HG02623 (cell line): ENCODE data around the gene CNGB1.
"Not testable (repeated sequence)": the region's sequence is repeated elsewhere in the genome, so short reads cannot be mapped to it uniquely, and the experiment has no call there.

Experiments used
- ATAC-seq: cut with Tn5 transposase; IDR thresholded peaks from one replicate; pipeline ENCODE4 v1.9.1; 2021; ENCODE audit warnings: moderate library complexity; ENCODE audit not compliant: unreplicated experiment

The CNGB1 gene

GRCh38 chr16:57892447-57893096 is 78.4 kb downstream of the CNGB1 start:
- no peak for ATAC-seq

GRCh38 chr16:57892041-57892440 is 78.9 kb downstream of the CNGB1 start:
- no peak for ATAC-seq

GRCh38 chr16:57890752-57891111 is 80.2 kb downstream of the CNGB1 start:
- ATAC-seq: no peak

GRCh38 chr16:57889960-57890751 is 80.8 kb downstream of the CNGB1 start:
- ATAC-seq: no peak

- no peak for ATAC-seq
Observed at GRCh38 chr16:57889522-57889921, 81.4 kb downstream of the CNGB1 start.

- no peak for ATAC-seq
Observed at GRCh38 chr16:57889111-57889510, 81.8 kb downstream of the CNGB1 start.

GRCh38 chr16:57888128-57888527 is 82.8 kb downstream of the CNGB1 start:
- ATAC-seq: no peak

GRCh38 chr16:57887711-57888110 is 83.2 kb downstream of the CNGB1 start:
- ATAC-seq: no peak

- no peak for ATAC-seq
Observed at GRCh38 chr16:57886427-57886826, 84.5 kb downstream of the CNGB1 start.

- ATAC-seq: no peak
Observed at GRCh38 chr16:57884655-57885133, 86.2 kb downstream of the CNGB1 start.

- no peak for ATAC-seq
Observed at GRCh38 chr16:57883953-57884654, 86.8 kb downstream of the CNGB1 start.

- no peak for ATAC-seq
Observed at GRCh38 chr16:57883480-57883879, 87.4 kb downstream of the CNGB1 start.

GRCh38 chr16:57882792-57883191 is 88.1 kb downstream of the CNGB1 start:
- ATAC-seq: no peak

GRCh38 chr16:57882206-57882605 is 88.7 kb downstream of the CNGB1 start:
- ATAC-seq: no peak

GRCh38 chr16:57878586-57878985 is 92.3 kb downstream of the CNGB1 start:
- ATAC-seq: no peak

GRCh38 chr16:57876210-57876609 is 94.7 kb downstream of the CNGB1 start:
- ATAC-seq: no peak

GRCh38 chr16:57875347-57875746 is 95.6 kb downstream of the CNGB1 start:
- no peak for ATAC-seq

- no peak for ATAC-seq
Observed at GRCh38 chr16:57873218-57873617, 97.7 kb downstream of the CNGB1 start.

GRCh38 chr16:57872764-57873163 is 98.2 kb downstream of the CNGB1 start:
- ATAC-seq: not testable (repeated sequence)

GRCh38 chr16:57871456-57871855 is 99.5 kb downstream of the CNGB1 start:
- ATAC-seq: no peak

GRCh38 chr16:57870753-57871454 is 100.0 kb downstream of the CNGB1 start:
- no peak for ATAC-seq
